ENCODE measurements around the gene PRR12.

Gene PRR12

GRCh38 chr19:49549045-49549444 is 41.9 kb upstream of the PRR12 start:
- Histone ChIP-seq H3K36me3 (ENCODE audit: insufficient read depth, low read length) (no peaks in the 10 kb centered on the region), H3K79me2 (ENCODE audit: insufficient read depth, low read length) (no peaks in the 10 kb centered on the region), H3K4me2 (ENCODE audit: insufficient read depth, low read length) (no peak overlapping the region), H3K27me3 (ENCODE audit: insufficient read depth, low read length, poor library complexity) (no peaks in the 10 kb centered on the region), H4K20me1 (ENCODE audit: insufficient read depth, low read length) (no peaks in the 10 kb centered on the region), H3K4me1 (ENCODE audit: insufficient read depth, low read length) (peaks cover 4% of the 10 kb centered on the region), H3K4me3 (ENCODE audit: low read depth in 1 of 2, low read length in 2 of 2) (no peak overlapping the region), H2AFZ (ENCODE audit: low read depth, low read length) (no peak overlapping the region), H3K27ac (ENCODE audit: low read length) (no peak overlapping the region), H3K9me3 (ENCODE audit: insufficient read depth, low read length, severe bottlenecking) (no peaks in the 10 kb centered on the region), H3K9ac (ENCODE audit: low read depth, low read length) (no peak overlapping the region)
- no peak for ATAC-seq (ENCODE audit: insufficient read depth, low read depth)
- no peak for DNase-seq
- TF ChIP-seq EZH2 (IDR thresholded peaks at IDR 0.05; ENCODE audit: borderline replicate concordance, low read depth, low read length, severe bottlenecking): no peak
- TF ChIP-seq CTCF (IDR thresholded peaks at IDR 0.05; ENCODE audit: borderline replicate concordance, extremely low read depth, low read length, poor library complexity, severe bottlenecking): no peak

- H3K27me3 ChIP-seq (ENCODE audit: insufficient read depth, low read length, poor library complexity): no peaks in the 10 kb centered on the region
- no peak overlapping the region for H2AFZ ChIP-seq (ENCODE audit: low read depth, low read length)
- DNase-seq: no peak
- H3K4me3 ChIP-seq (ENCODE audit: low read depth in 1 of 2, low read length in 2 of 2): no peak overlapping the region
- H4K20me1 ChIP-seq (ENCODE audit: insufficient read depth, low read length): no peaks in the 10 kb centered on the region
- no peak for ATAC-seq (ENCODE audit: insufficient read depth, low read depth)
- TF ChIP-seq CTCF (IDR thresholded peaks at IDR 0.05; ENCODE audit: borderline replicate concordance, extremely low read depth, low read length, poor library complexity, severe bottlenecking) (no peak), EZH2 (IDR thresholded peaks at IDR 0.05; ENCODE audit: borderline replicate concordance, low read depth, low read length, severe bottlenecking) (no peak)
- H3K4me2 ChIP-seq (ENCODE audit: insufficient read depth, low read length): no peak overlapping the region
- H3K9me3 ChIP-seq (ENCODE audit: insufficient read depth, low read length, severe bottlenecking): no peaks in the 10 kb centered on the region
- H3K9ac ChIP-seq (ENCODE audit: low read depth, low read length): no peak overlapping the region
- no peak overlapping the region for H3K27ac ChIP-seq (ENCODE audit: low read length)
- H3K36me3 ChIP-seq (ENCODE audit: insufficient read depth, low read length): peaks cover 13% of the 10 kb centered on the region
- H3K4me1 ChIP-seq (ENCODE audit: insufficient read depth, low read length): peaks cover 4% of the 10 kb centered on the region
- H3K79me2 ChIP-seq (ENCODE audit: insufficient read depth, low read length): no peaks in the 10 kb centered on the region
These were observed 39.5 kb upstream of the PRR12 start for GRCh38 chr19:49551531-49551930.

GRCh38 chr19:49552749-49553148 is 38.2 kb upstream of the PRR12 start:
- ATAC-seq (ENCODE audit: insufficient read depth, low read depth): no peak
- Histone ChIP-seq H4K20me1 (ENCODE audit: insufficient read depth, low read length) (no peaks in the 10 kb centered on the region), H3K4me2 (ENCODE audit: insufficient read depth, low read length) (no peak overlapping the region), H3K36me3 (ENCODE audit: insufficient read depth, low read length) (peaks cover 26% of the 10 kb centered on the region), H3K79me2 (ENCODE audit: insufficient read depth, low read length) (no peaks in the 10 kb centered on the region), H3K4me1 (ENCODE audit: insufficient read depth, low read length) (no peaks in the 10 kb centered on the region), H2AFZ (ENCODE audit: low read depth, low read length) (no peak overlapping the region), H3K9ac (ENCODE audit: low read depth, low read length) (no peak overlapping the region), H3K4me3 (ENCODE audit: low read depth in 1 of 2, low read length in 2 of 2) (no peak overlapping the region), H3K9me3 (ENCODE audit: insufficient read depth, low read length, severe bottlenecking) (no peaks in the 10 kb centered on the region), H3K27ac (ENCODE audit: low read length) (no peak overlapping the region), H3K27me3 (ENCODE audit: insufficient read depth, low read length, poor library complexity) (no peaks in the 10 kb centered on the region)
- DNase-seq: no peak
- TF ChIP-seq CTCF (IDR thresholded peaks at IDR 0.05; ENCODE audit: borderline replicate concordance, extremely low read depth, low read length, poor library complexity, severe bottlenecking) (no peak), EZH2 (IDR thresholded peaks at IDR 0.05; ENCODE audit: borderline replicate concordance, low read depth, low read length, severe bottlenecking) (no peak)
